Measurements from ENCODE around the gene SLC6A12. TPM values are rescaled to one million over a fixed set of nuclear protein-coding genes. Genes with fewer than 3 reads are reported as not detected.

Gene SLC6A12
- total and polyA plus RNA-seq, 9 of the 15 experiments (the other 6 are each of a cell fraction or from before 2014, with no cell fraction given) = not detected

GRCh38 chr12:233615-233968 lies 19.6 kb upstream of the SLC6A12 start:
- Histone ChIP-seq H3K4me1 (replicated peaks in 1 of 2; ENCODE audit: control insufficient read depth in 2 of 2, insufficient read depth in 2 of 2, low read length in 2 of 2) (no peaks in the 10 kb centered on the region; a peak in 1 of 5 replicates), H3K27ac (ENCODE audit: extremely low read depth, low read depth, low read length) (no peak overlapping the region), H3K9me3 (replicated peaks; ENCODE audit: control insufficient read depth, insufficient read depth, low read depth, low read length) (0 out of 2 replicates have a peak, but pooled peaks cover 1% of the 10 kb centered on the region), H3K9me1 (ENCODE audit: control insufficient read depth, insufficient read depth, low read length) (no peaks in the 10 kb centered on the region), H4K20me1 (replicated peaks; ENCODE audit: control insufficient read depth, insufficient read depth, low read length) (no peaks in the 10 kb centered on the region), H3K36me3 (ENCODE audit: control insufficient read depth, insufficient read depth, low read length) (no peaks in the 10 kb centered on the region), H3K27me3 (ENCODE audit: control insufficient read depth in 2 of 2, insufficient read depth in 2 of 2, low read length in 2 of 2) (peaks cover 6 to 46% of the 10 kb centered on the region in 2 experiments; a peak in 4 of 5 replicates), H3K4me3 (no peak overlapping the region), H3K9ac (ENCODE audit: insufficient read depth in 1 of 2, low read depth in 2 of 2, low read length in 2 of 2) (no peak overlapping the region), H2AFZ (ENCODE audit: low read depth, low read length) (no peak overlapping the region), H3K79me2 (ENCODE audit: control insufficient read depth, insufficient read depth, low read length) (no peaks in the 10 kb centered on the region), H3K4me2 (ENCODE audit: insufficient read depth, low read length) (no peak overlapping the region)
- ChIA-PET POLR2A (interaction anchor here (0.5 kb wide), 1 partner anchor 14 kb away, joined by 3 read pairs; no protein-coding TSS in a partner anchor), CTCF (ENCODE audit: low intra/inter-chr PET ratio) (no interaction called here)
- FAIRE-seq (no peak), ATAC-seq (no peak), DNase-seq (ENCODE audit: extremely low read depth in 1 of 4, low spot score in 3 of 4) (no peak)
- 7% methylated on average over 3 of the region's 3 CpGs for WGBS (ENCODE audit: insufficient coverage, low coverage, missing lambda C conversion rate)
- intact Hi-C loops (cut with micrococcal nuclease) = no loop called here
- BruUV-seq (replicated peaks) = no TSS peak
- TF ChIP-seq BRCA1 (IDR thresholded peaks at IDR 0.05) = no peak
- TF ChIP-seq BRCA1 (CRISPR knock-in tag; IDR thresholded peaks at IDR 0.05) = no peak
- TF ChIP-seq BCL6 (CRISPR knock-in tag; IDR thresholded peaks at IDR 0.05) = no peak
- peak; percentile 26; the same call in 1 of the 2 replicates for TF ChIP-seq VEZF1 (CRISPR knock-in tag; IDR thresholded peaks at IDR 0.05)
- TF ChIP-seq RREB1 (CRISPR knock-in tag; IDR thresholded peaks at IDR 0.05) = no peak
- no peak for TF ChIP-seq ZNF324 (CRISPR knock-in tag; IDR thresholded peaks at IDR 0.05)
- no peak for TF ChIP-seq SNRNP70 (optimal IDR thresholded peaks at IDR 0.05; ENCODE audit: low read depth, low read length)
- no peak for TF ChIP-seq FOXJ3 (CRISPR knock-in tag; IDR thresholded peaks at IDR 0.05)
- TF ChIP-seq POLR3G (IDR thresholded peaks at IDR 0.05; ENCODE audit: extremely low read depth, insufficient read length, insufficient replicate concordance) = no peak
- no peak for TF ChIP-seq CUX1 (CRISPR knock-in tag; IDR thresholded peaks at IDR 0.05)
- in situ Hi-C loops (cut with MboI) = no loop called here
